Gastroesophageal sphincter (tissue), 3 donors: ENCODE data around the gene ADCY2.

ENCODE experiments used
- CTCF ChIP-seq, 4 experiments: fragments of 200-600 bp in 2 of 4; fragments of 450-650 bp in 2 of 4; sonication (generic) in 1 of 4; IDR thresholded peaks; one replicate each; pipeline ENCODE4 v1.5.1; 2017 to 2019; ENCODE audit warnings: antibody characterized with exemption in 4 of 4, mild to moderate bottlenecking in 2 of 4, moderate library complexity in 2 of 4
- EP300 ChIP-seq: sonication (generic); formaldehyde crosslinking; IDR thresholded peaks from one replicate; pipeline ENCODE4 v1.6.1; 2017; ENCODE audit warnings: antibody characterized with exemption, mild to moderate bottlenecking
- POLR2A ChIP-seq, 2 donors: fragments of 450-650 bp; IDR thresholded peaks; one replicate each; pipeline ENCODE4 v1.6.1; 2017; ENCODE audit warnings: antibody characterized with exemption in 2 of 2, mild to moderate bottlenecking in 2 of 2, moderate library complexity in 1 of 2
- POLR2AphosphoS5 ChIP-seq: sonication (generic); formaldehyde crosslinking; IDR thresholded peaks from one replicate; pipeline ENCODE4 v1.6.1; 2017; ENCODE audit warnings: antibody characterized with exemption

GRCh38 chr5:7585807-7586206 is 189.9 kb downstream of the ADCY2 start:
- TF ChIP-seq POLR2AphosphoS5 (no peak), CTCF (IDR thresholded peaks at IDR 0.05) (no peak), POLR2A (IDR thresholded peaks at IDR 0.05) (no peak), EP300 (no peak)
